Measurements from ENCODE around the gene ZBTB49.
"Not testable (repeated sequence)": the region's sequence is repeated elsewhere in the genome, so short reads cannot be mapped to it uniquely, and the experiment has no call there.

ZBTB49 gene

GRCh38 chr4:4341861-4342650, 52.0 kb downstream of the ZBTB49 start:
- H3K4me3 ChIP-seq (ENCODE audit: low read depth, low read length) = no peak overlapping the region
- DNase-seq (ENCODE audit: low read depth) = no peak
- TF ChIP-seq, protein P1, sequence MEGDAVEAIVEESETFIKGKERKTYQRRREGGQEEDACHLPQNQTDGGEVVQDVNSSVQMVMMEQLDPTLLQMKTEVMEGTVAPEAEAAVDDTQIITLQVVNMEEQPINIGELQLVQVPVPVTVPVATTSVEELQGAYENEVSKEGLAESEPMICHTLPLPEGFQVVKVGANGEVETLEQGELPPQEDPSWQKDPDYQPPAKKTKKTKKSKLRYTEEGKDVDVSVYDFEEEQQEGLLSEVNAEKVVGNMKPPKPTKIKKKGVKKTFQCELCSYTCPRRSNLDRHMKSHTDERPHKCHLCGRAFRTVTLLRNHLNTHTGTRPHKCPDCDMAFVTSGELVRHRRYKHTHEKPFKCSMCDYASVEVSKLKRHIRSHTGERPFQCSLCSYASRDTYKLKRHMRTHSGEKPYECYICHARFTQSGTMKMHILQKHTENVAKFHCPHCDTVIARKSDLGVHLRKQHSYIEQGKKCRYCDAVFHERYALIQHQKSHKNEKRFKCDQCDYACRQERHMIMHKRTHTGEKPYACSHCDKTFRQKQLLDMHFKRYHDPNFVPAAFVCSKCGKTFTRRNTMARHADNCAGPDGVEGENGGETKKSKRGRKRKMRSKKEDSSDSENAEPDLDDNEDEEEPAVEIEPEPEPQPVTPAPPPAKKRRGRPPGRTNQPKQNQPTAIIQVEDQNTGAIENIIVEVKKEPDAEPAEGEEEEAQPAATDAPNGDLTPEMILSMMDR (conservative IDR thresholded peaks at IDR 0.05; ENCODE audit: low read depth, low read length) = no peak

DNA sequence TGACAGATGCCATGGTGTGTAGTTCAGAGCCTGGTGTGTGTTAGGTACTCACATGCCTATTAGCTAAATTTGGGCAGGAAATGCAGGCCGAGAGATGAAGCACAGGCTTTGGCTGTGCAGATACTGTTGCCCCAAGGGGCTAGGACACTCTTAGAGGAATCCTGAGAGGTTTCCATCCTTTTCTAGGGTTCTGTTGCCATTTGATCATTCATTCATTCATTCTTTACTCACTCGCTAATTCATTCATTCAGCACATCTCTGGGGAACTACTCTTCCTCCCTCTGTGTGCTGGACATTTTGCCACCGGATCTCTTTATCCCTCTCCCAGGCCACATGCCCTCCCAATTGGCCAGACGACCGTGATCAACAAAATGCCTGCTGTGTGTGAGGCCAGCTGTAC, 53.0 kb downstream of the ZBTB49 start:
- TF ChIP-seq, protein P1 (conservative IDR thresholded peaks at IDR 0.05; ENCODE audit: low read depth, low read length) = no peak
- DNase-seq (ENCODE audit: low read depth) = no peak
- no peak overlapping the region for H3K4me3 ChIP-seq (ENCODE audit: low read depth, low read length)

- no peak for DNase-seq (ENCODE audit: low read depth)
- TF ChIP-seq, protein P1 (conservative IDR thresholded peaks at IDR 0.05; ENCODE audit: low read depth, low read length) = no peak
- no peak overlapping the region for H3K4me3 ChIP-seq (ENCODE audit: low read depth, low read length)
Observed at GRCh38 chr4:4344915-4345527, 55.0 kb downstream of the ZBTB49 start.

DNA sequence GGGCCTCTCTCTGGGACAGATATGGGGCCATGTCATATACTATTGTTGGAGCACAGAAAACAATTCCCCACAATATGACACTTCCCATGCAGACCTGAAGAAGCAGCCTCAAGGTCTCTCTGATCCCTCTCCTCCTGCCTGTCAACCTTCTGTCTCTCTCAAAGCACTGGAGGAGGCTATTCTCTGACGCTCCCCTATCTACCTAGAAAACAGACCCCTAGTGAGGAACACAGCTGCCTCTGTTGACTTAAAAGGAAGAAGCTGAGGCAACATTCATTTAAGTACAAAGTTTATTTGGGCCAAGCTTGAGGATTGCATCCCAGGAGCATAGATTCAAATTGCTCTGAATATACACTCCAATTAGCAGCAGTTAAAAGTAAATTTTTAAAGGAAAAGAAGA, 57.5 kb downstream of the ZBTB49 start:
- no peak for DNase-seq (ENCODE audit: low read depth)
- TF ChIP-seq, protein P1 (conservative IDR thresholded peaks at IDR 0.05; ENCODE audit: low read depth, low read length) = no peak
- H3K4me3 ChIP-seq (ENCODE audit: low read depth, low read length) = no peak overlapping the region

- not testable (repeated sequence) for DNase-seq (ENCODE audit: low read depth); H3K4me3 ChIP-seq (ENCODE audit: low read depth, low read length)
Observed at GRCh38 chr4:4348585-4348984, 58.5 kb downstream of the ZBTB49 start.

- no peak overlapping the region for H3K4me3 ChIP-seq (ENCODE audit: low read depth, low read length)
- DNase-seq (ENCODE audit: low read depth) = no peak
- TF ChIP-seq, protein P1 (conservative IDR thresholded peaks at IDR 0.05; ENCODE audit: low read depth, low read length) = no peak
Observed at GRCh38 chr4:4349867-4350266, 59.8 kb downstream of the ZBTB49 start.

DNA sequence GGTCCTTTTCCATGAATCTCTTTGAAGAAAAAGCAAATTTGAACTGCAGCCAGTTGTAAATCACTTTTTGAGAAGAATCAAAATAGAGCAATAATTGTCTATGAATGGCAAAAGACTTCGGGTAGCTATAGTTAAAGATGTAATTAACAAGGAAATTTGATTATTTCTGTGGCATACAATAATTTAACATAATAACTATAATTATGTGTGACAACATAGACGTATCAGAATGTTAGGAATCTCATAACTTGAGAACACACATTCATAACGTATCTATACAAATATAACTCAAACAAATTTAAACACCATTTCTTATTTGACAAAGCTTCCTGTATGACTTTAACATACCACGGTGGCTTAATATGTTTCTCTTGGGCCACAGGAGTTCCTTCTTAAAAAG, 60.9 kb downstream of the ZBTB49 start:
- no peak for DNase-seq (ENCODE audit: low read depth)
- H3K4me3 ChIP-seq (ENCODE audit: low read depth, low read length) = no peak overlapping the region
- TF ChIP-seq, protein P1 (conservative IDR thresholded peaks at IDR 0.05; ENCODE audit: low read depth, low read length) = no peak
